NCI-H128 (cell line): ENCODE measurements around the gene SLC25A3.

Experiments used
- DNase-seq: peaks from one replicate; lab custom pipeline; 2025; ENCODE audit not compliant: unreplicated experiment; lab: John Stamatoyannopoulos, UW

SLC25A3 gene

GRCh38 chr12:98653866-98654493 is 60.5 kb downstream of the SLC25A3 start:
- peak; percentile 16 for DNase-seq
